A673 (cell line): ENCODE results near the gene ANK3. TPM values are rescaled to one million over a fixed set of nuclear protein-coding genes. Genes with fewer than 3 reads are reported as not detected.

Source experiments
- BruUV-seq: library from RNA; stranded (reverse); fragments of 400-500 nt; replicated peaks from 2 replicates; lab custom pipeline; 2021; lab: Mats Ljungman, UMichigan
- CTCF ChIA-PET: fragments of 300-600 bp; sonication (Branson Sonifier 250); formaldehyde crosslinking; loops from one replicate; lab custom pipeline; 2022; ENCODE audit warnings: antibody characterized with exemption; lab: Charles Lee
- POLR2A ChIA-PET: fragments of 300-600 bp; sonication (Branson Sonifier 250); formaldehyde crosslinking; loops from one replicate; lab custom pipeline; 2022; ENCODE audit warnings: antibody characterized with exemption; ENCODE audit not compliant: low non-redundant PET; lab: Charles Lee
- DNase-seq: peaks from one replicate; pipeline ENCODE4 v3.0.0-alpha.2; 2015; ENCODE audit warnings: low spot score
- H3K27ac ChIP-seq: fragments of 200-600 bp; sonication (generic); 2 replicates; pipeline ENCODE4 v1.5.1; 2016; ENCODE audit warnings: mixed run types, low read depth, mild to moderate bottlenecking, mixed read lengths, antibody characterized with exemption, low read length; ENCODE audit not compliant: poor library complexity, severe bottlenecking
- H3K27me3 ChIP-seq: fragments of 200-600 bp; sonication (generic); replicated peaks from 2 replicates; pipeline ENCODE4 v1.6.1; 2017; ENCODE audit warnings: mixed run types, low read depth, mild to moderate bottlenecking, mixed read lengths, antibody characterized with exemption, low read length; ENCODE audit not compliant: insufficient read depth, poor library complexity
- H3K36me3 ChIP-seq: fragments of 200-600 bp; sonication (generic); 2 replicates; pipeline ENCODE4 v1.6.1; 2016; ENCODE audit warnings: mixed run types, mild to moderate bottlenecking, mixed read lengths, antibody characterized with exemption, low read length; ENCODE audit not compliant: insufficient read depth, poor library complexity, severe bottlenecking
- H3K4me1 ChIP-seq: fragments of 200-600 bp; sonication (generic); 2 replicates; pipeline ENCODE4 v1.6.1; 2017; ENCODE audit warnings: mixed run types, mild to moderate bottlenecking, mixed read lengths, antibody characterized with exemption, low read length; ENCODE audit not compliant: insufficient read depth, poor library complexity, severe bottlenecking
- H3K4me3 ChIP-seq: fragments of 200-600 bp; sonication (generic); 2 replicates; pipeline ENCODE4 v1.5.1; 2016; ENCODE audit warnings: low read depth, mixed run types, mild to moderate bottlenecking, mixed read lengths, low read length; ENCODE audit not compliant: poor library complexity, severe bottlenecking
- H3K9me3 ChIP-seq: fragments of 200-600 bp; sonication (generic); 2 replicates; pipeline ENCODE4 v1.6.1; 2016; ENCODE audit warnings: mixed run types, low read depth, mild to moderate bottlenecking, mixed read lengths, antibody characterized with exemption, low read length; ENCODE audit not compliant: poor library complexity, severe bottlenecking
- CTCF ChIP-seq: fragments of 300-800, 200-600 bp; sonication (generic); conservative IDR thresholded peaks from 2 replicates; pipeline ENCODE4 v1.5.1; 2017; ENCODE audit warnings: low read depth, mild to moderate bottlenecking, antibody characterized with exemption, low read length, moderate library complexity, mixed read lengths
- EZH2 ChIP-seq: fragments of 200-600 bp; sonication (generic); IDR thresholded peaks from 2 replicates; pipeline ENCODE4 v1.6.1; 2017; ENCODE audit warnings: borderline replicate concordance, low read depth, mild to moderate bottlenecking, mixed read lengths, antibody characterized with exemption, low read length; ENCODE audit not compliant: poor library complexity, severe bottlenecking
- intact Hi-C: fragments of 100-400 bp; cut with micrococcal nuclease; formaldehyde crosslinking; loops from one replicate; pipeline ENCODE4 v1.10.0; 2022; ENCODE audit not compliant: unreplicated experiment
- total RNA-seq: library from RNA; stranded (reverse); gene quantifications from 2 replicates; pipeline ENCODE4 v1.2.3, GENCODE V29; 2021

Gene ANK3
- total RNA-seq, 1 experiment from 2014 or later = 13.5 TPM

- H3K27me3 ChIP-seq = no peaks in the 10 kb centered on the region
- peaks cover 33% of the 10 kb centered on the region for H3K4me1 ChIP-seq
- CTCF ChIA-PET = no interaction called here
- no peak overlapping the region for H3K27ac ChIP-seq
- BruUV-seq = no TSS peak
- H3K9me3 ChIP-seq = no peaks in the 10 kb centered on the region
- peak; percentile 67 for DNase-seq
- no peaks in the 10 kb centered on the region for H3K36me3 ChIP-seq
- POLR2A ChIA-PET = interaction anchor here (0.5 kb wide), 1 partner anchor 392 kb away, joined by 3 read pairs; no protein-coding TSS in a partner anchor
- intact Hi-C loops = no loop called here
- no peak overlapping the region for H3K4me3 ChIP-seq
- TF ChIP-seq EZH2 (no peak), CTCF (no peak)
Measured at GRCh38 chr10:60312818-60313588, 76.7 kb downstream of the ANK3 start.

- TF ChIP-seq EZH2 = no peak
- TF ChIP-seq CTCF = no peak
- BruUV-seq = no TSS peak
- H3K4me1 ChIP-seq = peaks cover 33% of the 10 kb centered on the region
- intact Hi-C loops = no loop called here
- no peak overlapping the region for H3K27ac ChIP-seq
- ChIA-PET CTCF (interaction anchor here (0.6 kb wide), 1 partner anchor 108 kb away, joined by 3 read pairs; no protein-coding TSS in a partner anchor), POLR2A (no interaction called here)
- no peaks in the 10 kb centered on the region for H3K9me3 ChIP-seq
- no peaks in the 10 kb centered on the region for H3K27me3 ChIP-seq
- DNase-seq = no peak
- H3K4me3 ChIP-seq = no peak overlapping the region
- H3K36me3 ChIP-seq = no peaks in the 10 kb centered on the region
Measured at GRCh38 chr10:60311821-60312220, 77.9 kb downstream of the ANK3 start.

- DNase-seq = no peak
- Histone ChIP-seq H3K27ac (no peak overlapping the region), H3K27me3 (no peaks in the 10 kb centered on the region), H3K9me3 (no peaks in the 10 kb centered on the region), H3K4me1 (peaks cover 31% of the 10 kb centered on the region), H3K4me3 (no peak overlapping the region), H3K36me3 (no peaks in the 10 kb centered on the region)
- ChIA-PET POLR2A (no interaction called here), CTCF (no interaction called here)
- BruUV-seq = no TSS peak
- intact Hi-C loops = no loop called here
- no peak for TF ChIP-seq EZH2
- no peak for TF ChIP-seq CTCF
Measured at GRCh38 chr10:60310740-60311139, 78.9 kb downstream of the ANK3 start.
